ENCODE results near the gene GUK1.

- TF ChIP-seq CTCF (conservative IDR thresholded peaks at IDR 0.05; ENCODE audit: low read depth, low read length) (no peak), POLR2A (IDR thresholded peaks at IDR 0.05; ENCODE audit: low read depth, low read length) (no peak), RAD21 (IDR thresholded peaks at IDR 0.05; ENCODE audit: low read length) (no peak), MAFK (IDR thresholded peaks at IDR 0.05; ENCODE audit: low read depth, low read length) (no peak), MXI1 (IDR thresholded peaks at IDR 0.05; ENCODE audit: borderline replicate concordance, low read depth, low read length) (no peak), RCOR1 (IDR thresholded peaks at IDR 0.05; ENCODE audit: insufficient replicate concordance, low read length) (no peak), CHD1 (IDR thresholded peaks at IDR 0.05; ENCODE audit: low read depth, low read length) (no peak), CEBPB (IDR thresholded peaks at IDR 0.05; ENCODE audit: low read depth, low read length) (no peak), SMC3 (IDR thresholded peaks at IDR 0.05; ENCODE audit: low read depth, low read length) (no peak), BHLHE40 (IDR thresholded peaks at IDR 0.05; ENCODE audit: low read depth, low read length) (no peak), FOS (IDR thresholded peaks at IDR 0.05; ENCODE audit: low read depth, low read length) (no peak), RFX5 (IDR thresholded peaks at IDR 0.05; ENCODE audit: low read depth, low read length) (no peak), MAZ (IDR thresholded peaks at IDR 0.05; ENCODE audit: borderline replicate concordance, low read depth, low read length) (no peak), USF2 (IDR thresholded peaks at IDR 0.05; ENCODE audit: low read depth, low read length) (no peak)
These were observed 40.3 kb downstream of the GUK1 start for GRCh38 chr1:228180271-228180958.
